Activated CD8-positive, alpha-beta memory T cell treated with anti-CD3 and anti-CD28 coated beads for 24 hours (primary cell): ENCODE measurements around the gene TPRN.

ENCODE experiments used
- DNase-seq: peaks from one replicate; pipeline ENCODE4 v3.0.0-alpha.2; 2020

TPRN gene

DNA sequence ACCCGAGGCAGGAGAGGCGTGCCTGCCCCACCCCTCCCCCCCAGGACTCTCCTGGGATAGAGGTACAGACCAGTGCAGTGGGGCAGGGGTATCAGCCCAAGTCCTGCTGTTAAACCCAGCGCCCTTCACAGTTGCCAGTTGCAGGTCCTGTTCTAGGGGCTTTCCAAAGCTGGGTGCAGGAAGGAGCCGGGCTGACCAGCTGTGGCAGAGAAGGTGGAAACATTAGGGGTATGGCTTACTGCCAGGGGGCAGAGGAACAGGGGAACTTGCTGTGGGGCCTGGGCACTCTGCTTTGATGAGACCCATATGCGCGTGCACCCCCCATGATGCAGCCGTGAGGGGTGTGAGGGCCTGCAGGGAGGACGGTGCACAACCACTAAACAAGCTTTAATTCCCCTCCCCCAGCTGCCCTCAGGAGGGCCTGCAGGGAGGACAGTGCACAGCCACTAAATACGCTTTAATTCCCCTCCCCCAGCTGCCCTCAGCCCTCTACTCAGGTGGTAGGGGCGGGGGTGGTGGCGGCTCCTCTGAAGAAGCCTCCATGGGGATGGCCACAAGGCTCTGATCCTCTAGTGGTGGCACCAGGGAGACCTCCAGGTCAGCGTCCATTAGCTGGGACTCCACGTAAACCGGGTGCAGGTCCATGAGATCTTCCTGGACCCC is 29.9 kb downstream of the TPRN start:
- DNase-seq = no peak

GRCh38 chr9:137169896-137170358 is 30.6 kb downstream of the TPRN start, which contains the start of gene LRRC26:
LRRC26 (minus strand) TSS chr9:137170051; CDS start chr9:137169943, 108 bp downstream.
- DNase-seq = no peak

DNA sequence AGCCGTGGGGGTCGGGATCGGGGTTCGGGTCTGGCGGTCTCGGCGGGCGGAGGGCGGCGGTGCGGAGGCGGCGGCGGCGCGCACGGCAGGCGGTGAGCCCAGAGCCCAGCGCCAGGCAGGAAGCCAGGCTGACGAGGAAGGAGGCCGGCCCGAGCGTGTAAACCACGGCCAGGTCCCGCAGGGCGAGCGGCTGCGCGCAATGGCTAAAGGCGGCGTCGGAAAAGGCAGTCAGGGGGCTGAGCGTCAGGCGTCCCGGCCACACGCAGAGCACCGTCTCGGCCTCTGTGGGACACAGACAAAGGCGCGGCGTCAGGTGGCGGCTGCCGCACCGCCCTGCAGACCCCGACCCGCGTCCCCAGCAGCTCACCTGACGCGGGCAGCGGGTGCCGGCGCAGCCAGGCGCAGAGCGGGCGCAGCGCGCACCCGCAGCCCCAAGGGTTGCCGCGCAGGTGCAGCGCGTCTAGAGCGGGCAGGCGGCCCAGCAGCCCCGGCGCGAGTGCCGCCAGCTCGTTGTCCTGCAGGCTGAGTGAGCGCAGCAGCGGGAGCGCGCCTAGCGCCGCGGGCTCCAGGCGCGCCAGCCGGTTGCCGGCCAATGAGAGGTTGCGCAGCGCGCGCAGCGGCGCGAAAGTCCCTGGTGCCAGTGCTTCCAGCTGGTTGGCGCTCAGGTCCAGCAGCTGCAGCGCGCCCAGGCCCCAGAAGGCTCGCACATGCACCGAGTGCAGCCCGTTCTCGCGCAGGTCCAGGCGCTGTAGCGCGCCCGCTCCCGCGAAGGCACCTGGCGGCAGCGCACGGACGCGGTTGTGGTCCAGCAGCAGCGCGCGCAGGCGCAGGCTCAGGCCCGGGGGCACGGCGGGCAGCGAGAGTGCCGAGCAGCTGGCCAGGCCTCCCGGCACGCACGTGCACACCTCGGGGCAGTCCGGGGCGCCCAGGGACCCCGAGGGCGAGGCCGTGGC is 31.4 kb downstream of the TPRN start:
- DNase-seq = no peak

DNA sequence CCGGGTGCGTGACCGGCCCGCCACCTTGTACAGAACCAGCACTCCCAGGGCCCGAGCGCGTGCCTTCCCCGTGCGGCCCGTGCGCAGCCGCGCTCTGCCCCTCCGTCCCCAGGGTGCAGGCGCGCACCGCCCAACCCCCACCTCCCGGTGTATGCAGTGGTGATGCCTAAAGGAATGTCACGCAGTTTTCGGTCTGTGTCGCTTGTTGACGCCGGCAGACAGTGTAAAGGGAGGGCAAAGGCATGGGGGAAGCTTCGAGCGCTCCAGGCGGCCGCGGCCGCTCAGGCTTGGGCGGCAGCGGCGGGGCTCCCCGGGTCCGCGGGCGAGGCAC is 32.0 kb downstream of the TPRN start:
- no peak for DNase-seq

DNA sequence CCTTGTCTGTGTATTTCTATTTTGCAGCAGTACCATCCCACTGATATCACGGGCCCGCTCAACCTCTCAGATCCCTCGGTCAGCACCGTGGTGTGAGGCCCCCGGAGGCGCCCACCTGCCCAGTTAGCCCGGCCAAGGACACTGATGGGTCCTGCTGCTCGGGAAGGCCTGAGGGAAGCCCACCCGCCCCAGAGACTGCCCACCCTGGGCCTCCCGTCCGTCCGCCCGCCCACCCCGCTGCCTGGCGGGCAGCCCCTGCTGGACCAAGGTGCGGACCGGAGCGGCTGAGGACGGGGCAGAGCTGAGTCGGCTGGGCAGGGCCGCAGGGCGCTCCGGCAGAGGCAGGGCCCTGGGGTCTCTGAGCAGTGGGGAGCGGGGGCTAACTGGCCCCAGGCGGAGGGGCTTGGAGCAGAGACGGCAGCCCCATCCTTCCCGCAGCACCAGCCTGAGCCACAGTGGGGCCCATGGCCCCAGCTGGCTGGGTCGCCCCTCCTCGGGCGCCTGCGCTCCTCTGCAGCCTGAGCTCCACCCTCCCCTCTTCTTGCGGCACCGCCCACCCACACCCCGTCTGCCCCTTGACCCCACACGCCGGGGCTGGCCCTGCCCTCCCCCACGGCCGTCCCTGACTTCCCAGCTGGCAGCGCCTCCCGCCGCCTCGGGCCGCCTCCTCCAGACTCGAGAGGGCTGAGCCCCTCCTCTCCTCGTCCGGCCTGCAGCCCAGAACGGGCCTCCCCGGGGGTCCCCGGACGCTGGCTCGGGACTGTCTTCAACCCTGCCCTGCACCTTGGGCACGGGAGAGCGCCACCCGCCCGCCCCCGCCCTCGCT is 32.6 kb downstream of the TPRN start:
- DNase-seq = no peak

DNA sequence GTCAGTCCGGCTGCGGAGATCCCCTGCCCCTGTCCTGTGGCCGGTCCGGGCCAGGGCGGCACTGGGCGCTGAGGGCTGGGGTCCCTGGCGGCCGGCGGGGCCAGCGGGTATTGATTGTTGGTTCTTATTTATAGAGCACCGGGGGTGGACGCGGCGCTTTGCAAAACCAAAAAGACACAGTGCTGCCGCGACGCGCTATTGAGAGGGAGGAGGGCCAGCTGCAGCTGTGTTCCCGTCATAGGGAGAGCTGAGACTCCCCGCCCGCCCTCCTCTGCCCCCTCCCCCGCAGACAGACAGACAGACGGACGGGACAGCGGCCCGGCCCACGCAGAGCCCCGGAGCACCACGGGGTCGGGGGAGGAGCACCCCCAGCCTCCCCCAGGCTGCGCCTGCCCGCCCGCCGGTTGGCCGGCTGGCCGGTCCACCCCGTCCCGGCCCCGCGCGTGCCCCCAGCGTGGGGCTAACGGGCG is 33.2 kb downstream of the TPRN start:
- no peak for DNase-seq

- no peak for DNase-seq
Observed at GRCh38 chr9:137166380-137167229, 33.9 kb downstream of the TPRN start.

GRCh38 chr9:137165250-137165836 is 35.2 kb downstream of the TPRN start:
- DNase-seq = no peak

DNA sequence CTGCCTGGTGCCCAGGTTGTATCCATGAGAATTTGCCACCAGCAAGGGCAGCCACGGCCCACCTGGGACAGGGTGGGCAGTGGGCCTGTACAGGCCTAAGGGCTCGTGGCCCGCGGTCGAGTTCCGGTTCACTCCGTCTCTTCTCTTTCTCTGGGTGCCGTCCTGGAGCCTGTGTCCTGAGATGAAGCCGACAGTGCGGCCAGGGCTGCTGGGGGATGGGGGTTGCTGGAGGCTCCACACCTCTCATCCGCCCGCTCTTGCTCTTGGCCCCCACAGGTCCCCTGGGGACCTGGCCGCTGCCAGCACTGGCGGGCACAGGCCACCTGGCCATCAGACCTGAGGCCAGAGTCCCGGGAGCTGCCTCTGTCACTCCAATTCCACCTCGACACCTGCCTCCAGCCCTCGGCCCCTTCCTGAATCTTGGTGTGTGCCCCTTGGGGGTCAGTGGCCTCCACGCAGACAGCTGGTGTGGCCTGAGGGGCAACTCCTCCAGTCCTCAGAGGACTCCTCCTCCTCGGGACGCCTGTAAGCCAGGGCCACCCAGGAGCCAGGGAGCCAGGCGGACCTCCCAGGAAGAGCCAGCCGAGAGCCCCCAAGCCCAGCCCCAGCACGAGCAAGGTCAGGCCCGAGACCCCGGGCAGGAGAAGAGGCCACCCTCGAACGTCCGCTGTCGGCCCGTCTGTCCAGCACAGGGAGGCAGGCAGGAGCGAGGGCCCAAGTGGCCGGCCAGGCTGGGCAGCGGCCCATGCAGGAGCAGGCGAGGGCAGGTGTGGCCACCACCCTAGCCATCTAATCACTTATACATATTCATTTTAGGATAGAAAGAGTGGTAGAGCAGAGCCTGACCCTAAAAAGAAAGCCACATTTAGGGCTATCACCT is 35.9 kb downstream of the TPRN start:
- DNase-seq = no peak

GRCh38 chr9:137163805-137164204 is 36.7 kb downstream of the TPRN start:
- no peak for DNase-seq

DNA sequence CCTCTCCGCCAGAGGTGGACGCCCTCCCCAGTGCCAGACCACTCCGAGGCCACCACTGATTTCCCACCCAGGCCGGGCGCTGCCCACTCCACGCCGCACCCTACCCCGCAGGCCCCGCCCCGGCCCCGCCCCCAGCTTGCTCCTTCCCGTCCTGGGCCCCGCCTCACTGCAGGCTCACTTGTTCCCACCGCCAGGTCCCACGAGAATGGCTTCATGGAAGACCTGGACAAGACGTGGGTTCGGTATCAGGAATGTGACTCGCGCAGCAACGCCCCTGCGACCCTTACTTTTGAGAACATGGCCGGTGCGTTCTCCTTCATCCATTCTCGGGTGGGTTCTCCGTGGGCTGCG is 37.2 kb downstream of the TPRN start:
- no peak for DNase-seq

- no peak for DNase-seq
Observed at GRCh38 chr9:137162505-137163364, 37.8 kb downstream of the TPRN start.

GRCh38 chr9:137161558-137162486 is 38.7 kb downstream of the TPRN start:
- DNase-seq = no peak

DNA sequence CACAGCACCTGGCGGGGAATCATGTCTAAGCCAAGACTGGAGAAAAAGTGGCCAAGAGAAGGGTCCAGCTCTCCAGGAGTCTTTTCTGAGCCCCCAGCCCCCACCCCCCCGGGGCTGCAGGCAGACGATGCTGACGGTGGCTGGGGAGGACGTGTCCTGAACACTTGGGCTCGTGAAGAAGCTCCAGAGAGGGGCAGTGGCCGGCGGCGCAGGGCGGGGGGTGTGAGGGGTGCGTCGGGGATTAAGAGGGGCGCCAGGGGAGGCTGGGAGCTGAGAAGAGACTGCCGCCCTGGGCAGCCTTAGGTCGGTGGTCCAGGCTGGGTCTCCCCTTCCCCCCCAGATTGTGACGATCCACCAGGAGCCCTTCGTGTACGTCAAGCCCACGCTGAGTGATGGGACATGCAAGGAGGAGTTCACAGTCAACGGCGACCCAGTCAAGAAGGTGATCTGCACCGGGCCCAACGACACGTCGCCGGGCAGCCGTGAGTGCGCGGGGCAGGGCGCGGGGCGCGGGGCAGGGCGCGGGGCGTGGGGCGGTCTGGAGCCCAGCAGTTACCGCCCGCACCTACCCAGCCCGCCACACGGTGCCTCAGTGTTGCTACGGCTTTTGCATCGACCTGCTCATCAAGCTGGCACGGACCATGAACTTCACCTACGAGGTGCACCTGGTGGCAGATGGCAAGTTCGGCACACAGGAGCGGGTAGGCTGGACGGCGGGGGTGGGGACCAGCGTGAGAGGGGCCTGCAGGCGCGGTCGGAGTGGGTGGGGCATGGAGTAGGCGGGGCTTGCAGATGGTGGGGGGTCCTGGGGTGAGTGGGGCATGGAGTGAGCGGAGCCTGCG is 39.6 kb downstream of the TPRN start:
- no peak for DNase-seq

GRCh38 chr9:137160054-137160425 is 40.5 kb downstream of the TPRN start:
- DNase-seq = no peak

GRCh38 chr9:137159105-137160053 is 41.2 kb downstream of the TPRN start:
- no peak for DNase-seq
